Measurements from ENCODE around the gene SETD1A.

- TF ChIP-seq, protein P1, sequence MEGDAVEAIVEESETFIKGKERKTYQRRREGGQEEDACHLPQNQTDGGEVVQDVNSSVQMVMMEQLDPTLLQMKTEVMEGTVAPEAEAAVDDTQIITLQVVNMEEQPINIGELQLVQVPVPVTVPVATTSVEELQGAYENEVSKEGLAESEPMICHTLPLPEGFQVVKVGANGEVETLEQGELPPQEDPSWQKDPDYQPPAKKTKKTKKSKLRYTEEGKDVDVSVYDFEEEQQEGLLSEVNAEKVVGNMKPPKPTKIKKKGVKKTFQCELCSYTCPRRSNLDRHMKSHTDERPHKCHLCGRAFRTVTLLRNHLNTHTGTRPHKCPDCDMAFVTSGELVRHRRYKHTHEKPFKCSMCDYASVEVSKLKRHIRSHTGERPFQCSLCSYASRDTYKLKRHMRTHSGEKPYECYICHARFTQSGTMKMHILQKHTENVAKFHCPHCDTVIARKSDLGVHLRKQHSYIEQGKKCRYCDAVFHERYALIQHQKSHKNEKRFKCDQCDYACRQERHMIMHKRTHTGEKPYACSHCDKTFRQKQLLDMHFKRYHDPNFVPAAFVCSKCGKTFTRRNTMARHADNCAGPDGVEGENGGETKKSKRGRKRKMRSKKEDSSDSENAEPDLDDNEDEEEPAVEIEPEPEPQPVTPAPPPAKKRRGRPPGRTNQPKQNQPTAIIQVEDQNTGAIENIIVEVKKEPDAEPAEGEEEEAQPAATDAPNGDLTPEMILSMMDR (conservative IDR thresholded peaks at IDR 0.05): no peak
- no peak for TF ChIP-seq EZH2 (IDR thresholded peaks at IDR 0.05; ENCODE audit: low read depth)
Observed at GRCh38 chr16:30989469-30990047, 32.0 kb downstream of the SETD1A start.

Data from PC-9 (cell line).